ENCODE data around the gene MSL1.

GRCh38 chr17:40073454-40074174 lies 48.2 kb upstream of the MSL1 start:
- TF ChIP-seq MAX (IDR thresholded peaks at IDR 0.05) (no peak), EGR1 (IDR thresholded peaks at IDR 0.05) (no peak), CREB1 (IDR thresholded peaks at IDR 0.05; ENCODE audit: low read depth) (no peak)
